ENCODE data around the gene FAM120AOS. TPM values are rescaled to one million over a fixed set of nuclear protein-coding genes. Genes with fewer than 3 reads are reported as not detected.

The FAM120AOS gene
- total RNA-seq, 1 donor from 2014 or later = 52.0 TPM

- H3K27ac Mint-ChIP-seq (ENCODE audit: unreplicated experiment) = peak overlapping the region; percentile 76
Measured at GRCh38 chr9:93480728-93481324, 27.4 kb upstream of the FAM120AOS start.

GRCh38 chr9:93480262-93480661, 26.9 kb upstream of the FAM120AOS start:
- TF ChIP-seq CTCF (conservative IDR thresholded peaks at IDR 0.05) = no peak
- DNase-seq (ENCODE audit: low read depth, low spot score) = no peak
- Mint-ChIP-seq H3K27ac (ENCODE audit: unreplicated experiment) (no peak overlapping the region), H3K9me3 (no peaks in the 10 kb centered on the region), H3K4me3 (no peak overlapping the region), H3K36me3 (ENCODE audit: low read depth) (peaks cover 4% of the 10 kb centered on the region), H3K4me1 (peaks cover 29% of the 10 kb centered on the region), H3K27me3 (ENCODE audit: low read depth) (no peaks in the 10 kb centered on the region)

More at GRCh38 chr9:93480728-93481324, 27.4 kb upstream of the FAM120AOS start:
- H3K27me3 Mint-ChIP-seq (ENCODE audit: low read depth) = no peaks in the 10 kb centered on the region
- DNase-seq (ENCODE audit: low read depth, low spot score) = no peak
- H3K4me3 Mint-ChIP-seq = no peak overlapping the region
- peaks cover 8% of the 10 kb centered on the region for H3K36me3 Mint-ChIP-seq (ENCODE audit: low read depth)
- peak; percentile 32 for TF ChIP-seq CTCF (conservative IDR thresholded peaks at IDR 0.05)
- H3K9me3 Mint-ChIP-seq = no peaks in the 10 kb centered on the region
- peaks cover 29% of the 10 kb centered on the region for H3K4me1 Mint-ChIP-seq

- Mint-ChIP-seq H3K27ac (ENCODE audit: unreplicated experiment) (no peak overlapping the region), H3K9me3 (no peaks in the 10 kb centered on the region)
- TF ChIP-seq CTCF (conservative IDR thresholded peaks at IDR 0.05) = no peak
Measured at GRCh38 chr9:93479726-93480125, 26.3 kb upstream of the FAM120AOS start.

GRCh38 chr9:93477397-93477796, 24.0 kb upstream of the FAM120AOS start:
- Mint-ChIP-seq H3K4me1 (peaks cover 24% of the 10 kb centered on the region), H3K9me3 (no peaks in the 10 kb centered on the region), H3K4me3 (no peak overlapping the region), H3K27me3 (ENCODE audit: low read depth) (no peaks in the 10 kb centered on the region), H3K36me3 (ENCODE audit: low read depth) (peaks cover 5% of the 10 kb centered on the region), H3K27ac (ENCODE audit: unreplicated experiment) (no peak overlapping the region)
- DNase-seq (ENCODE audit: low read depth, low spot score) = no peak
- TF ChIP-seq CTCF (conservative IDR thresholded peaks at IDR 0.05) = no peak

More at GRCh38 chr9:93479726-93480125, 26.3 kb upstream of the FAM120AOS start:
- DNase-seq (ENCODE audit: low read depth, low spot score) = no peak
- Mint-ChIP-seq H3K36me3 (ENCODE audit: low read depth) (peaks cover 6% of the 10 kb centered on the region), H3K4me1 (peaks cover 29% of the 10 kb centered on the region), H3K27me3 (ENCODE audit: low read depth) (no peaks in the 10 kb centered on the region), H3K4me3 (no peak overlapping the region)

GRCh38 chr9:93476924-93477323, 23.5 kb upstream of the FAM120AOS start:
- H3K27me3 Mint-ChIP-seq (ENCODE audit: low read depth) = no peaks in the 10 kb centered on the region
- H3K36me3 Mint-ChIP-seq (ENCODE audit: low read depth) = peaks cover 5% of the 10 kb centered on the region
- no peak overlapping the region for H3K4me3 Mint-ChIP-seq

More at GRCh38 chr9:93476924-93477323, 23.5 kb upstream of the FAM120AOS start:
- H3K27ac Mint-ChIP-seq (ENCODE audit: unreplicated experiment) = no peak overlapping the region
- DNase-seq (ENCODE audit: low read depth, low spot score) = no peak
- no peak for TF ChIP-seq CTCF (conservative IDR thresholded peaks at IDR 0.05)
- no peaks in the 10 kb centered on the region for H3K9me3 Mint-ChIP-seq
- peaks cover 23% of the 10 kb centered on the region for H3K4me1 Mint-ChIP-seq
